ENCODE data around the gene NCBP3.

DNA sequence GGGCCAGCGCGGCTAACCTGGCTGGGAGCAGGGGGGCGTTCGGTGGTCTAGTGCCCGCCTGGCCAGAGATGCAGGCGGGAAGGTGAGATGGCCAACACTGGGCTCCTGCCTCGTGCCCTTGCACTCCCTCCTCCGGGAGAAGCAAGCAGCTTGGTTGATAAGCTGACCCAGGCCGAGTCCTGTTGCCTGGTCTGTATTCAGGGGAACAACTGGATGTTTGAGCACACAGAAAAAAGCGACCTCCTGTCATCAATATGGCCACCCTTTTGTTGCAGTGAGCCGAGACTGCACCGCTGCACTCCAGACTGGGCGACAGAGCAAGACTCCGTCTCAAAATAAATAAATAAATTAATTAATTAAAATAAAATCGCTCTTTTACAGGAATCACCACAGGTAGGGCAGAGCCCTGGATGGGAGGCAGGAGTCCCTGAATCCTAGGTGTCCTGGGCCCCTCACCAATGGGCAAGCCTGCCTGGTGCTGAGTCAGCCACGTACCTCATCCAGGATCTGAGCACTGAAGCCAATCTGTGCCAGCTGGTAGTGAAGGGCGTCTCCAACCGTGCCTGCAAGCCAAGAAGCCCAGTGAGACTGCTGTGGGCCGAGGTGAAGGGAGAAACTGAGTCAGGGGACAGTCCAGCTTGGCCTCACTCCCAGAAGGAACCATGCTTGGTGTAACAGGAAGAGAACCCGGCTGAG is 90.6 kb downstream of the NCBP3 start:
- TF ChIP-seq POLR2AphosphoS5 (IDR thresholded peaks at IDR 0.05; ENCODE audit: low read depth, low read length), result no peak
- TF ChIP-seq SIN3A (IDR thresholded peaks at IDR 0.05; ENCODE audit: borderline replicate concordance, insufficient read depth, low read depth, low read length), result no peak
- TF ChIP-seq, protein P1, sequence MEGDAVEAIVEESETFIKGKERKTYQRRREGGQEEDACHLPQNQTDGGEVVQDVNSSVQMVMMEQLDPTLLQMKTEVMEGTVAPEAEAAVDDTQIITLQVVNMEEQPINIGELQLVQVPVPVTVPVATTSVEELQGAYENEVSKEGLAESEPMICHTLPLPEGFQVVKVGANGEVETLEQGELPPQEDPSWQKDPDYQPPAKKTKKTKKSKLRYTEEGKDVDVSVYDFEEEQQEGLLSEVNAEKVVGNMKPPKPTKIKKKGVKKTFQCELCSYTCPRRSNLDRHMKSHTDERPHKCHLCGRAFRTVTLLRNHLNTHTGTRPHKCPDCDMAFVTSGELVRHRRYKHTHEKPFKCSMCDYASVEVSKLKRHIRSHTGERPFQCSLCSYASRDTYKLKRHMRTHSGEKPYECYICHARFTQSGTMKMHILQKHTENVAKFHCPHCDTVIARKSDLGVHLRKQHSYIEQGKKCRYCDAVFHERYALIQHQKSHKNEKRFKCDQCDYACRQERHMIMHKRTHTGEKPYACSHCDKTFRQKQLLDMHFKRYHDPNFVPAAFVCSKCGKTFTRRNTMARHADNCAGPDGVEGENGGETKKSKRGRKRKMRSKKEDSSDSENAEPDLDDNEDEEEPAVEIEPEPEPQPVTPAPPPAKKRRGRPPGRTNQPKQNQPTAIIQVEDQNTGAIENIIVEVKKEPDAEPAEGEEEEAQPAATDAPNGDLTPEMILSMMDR (IDR thresholded peaks at IDR 0.05), result no peak
- no peak for TF ChIP-seq TCF7L2 (IDR thresholded peaks at IDR 0.05; ENCODE audit: low read depth, low read length)

Data from Panc1 (cell line).